Measurements from ENCODE around the gene ARHGAP44. TPM values are rescaled to one million over a fixed set of nuclear protein-coding genes. Genes with fewer than 3 reads are reported as not detected.

Gene ARHGAP44
- polyA plus RNA-seq, 3 donors: 2.2 to 5.1 (median 2.8) TPM

DNA sequence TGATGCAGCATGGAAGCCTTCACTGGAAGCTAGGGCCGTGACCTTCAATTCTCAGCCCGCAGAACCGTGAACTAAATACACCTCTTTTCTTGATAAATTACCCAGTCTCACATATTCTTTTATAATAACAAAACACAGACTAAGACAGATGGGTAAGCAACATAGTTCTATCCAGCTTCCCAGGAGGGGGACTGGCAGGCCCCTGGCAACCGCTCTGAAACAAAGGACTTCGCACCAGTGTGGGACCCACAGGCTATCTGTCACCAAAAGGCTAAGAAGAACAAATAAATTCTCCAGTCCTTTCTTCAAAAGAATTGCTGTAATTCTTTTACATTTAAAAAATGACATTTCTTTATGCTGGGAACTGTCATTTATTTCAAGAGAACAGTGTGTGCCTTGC lies 209.6 kb downstream of the ARHGAP44 start:
- WGBS, 3 donors: 91 to 98% (median 94%) methylated on average over 5 of the region's 5 CpGs

DNA sequence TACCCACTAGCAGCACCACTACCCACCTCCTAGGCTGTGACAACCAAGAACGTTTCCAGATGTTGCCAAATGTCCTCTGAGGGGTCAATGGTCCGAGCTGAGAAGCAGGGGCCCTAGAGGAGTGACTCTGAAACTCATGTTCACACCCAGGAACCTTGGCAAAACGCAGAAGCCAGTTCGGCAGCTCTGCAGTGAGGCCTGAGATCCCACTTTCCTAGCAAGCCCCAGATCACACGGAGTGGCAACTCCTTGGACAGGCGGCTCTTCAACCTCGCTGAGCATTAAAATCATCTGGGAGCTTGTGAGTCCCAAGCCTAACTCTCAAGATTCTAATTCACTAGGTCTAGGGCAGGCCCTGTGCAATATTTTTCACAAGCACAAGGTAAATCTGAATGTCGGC lies 211.3 kb downstream of the ARHGAP44 start:
- H3K27ac ChIP-seq (ENCODE audit: low read depth, low read length): no peak overlapping the region
- WGBS, 3 donors: 82 to 91% (median 87%) methylated on average over 8 of the region's 8 CpGs

More for the DNA sequence above, 209.6 kb downstream of the ARHGAP44 start:
- no peak overlapping the region for H3K27ac ChIP-seq (ENCODE audit: low read depth, low read length)

DNA sequence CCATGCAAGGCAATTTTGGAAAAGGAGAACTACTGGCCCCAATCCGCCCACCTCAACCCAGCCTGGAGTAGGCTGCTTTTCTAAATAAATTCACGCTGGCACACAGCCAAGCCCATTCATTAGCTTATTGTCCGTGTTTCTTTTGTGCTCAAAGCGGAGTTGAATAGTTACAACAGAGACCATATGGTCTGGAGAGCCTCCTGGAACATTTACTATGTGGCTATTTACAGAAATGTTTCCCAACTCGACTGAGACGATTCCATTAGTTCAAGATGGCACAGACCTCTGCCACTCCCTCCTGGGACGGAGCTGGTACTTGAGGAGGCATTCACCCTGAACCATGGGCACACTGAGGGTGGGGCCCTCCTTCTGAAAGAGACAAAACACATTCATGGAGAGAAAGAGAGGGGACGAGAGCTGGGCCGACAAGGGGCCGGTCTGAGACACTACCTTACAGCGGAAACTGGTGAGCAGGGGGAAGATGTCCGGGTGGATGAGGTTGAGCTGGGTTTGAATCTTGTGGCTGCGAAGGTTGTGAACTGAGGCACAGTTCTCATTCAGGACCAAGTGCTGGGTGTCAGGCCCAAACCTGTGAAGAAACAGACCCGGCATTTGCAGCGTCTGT lies 212.8 kb downstream of the ARHGAP44 start:
- H3K27ac ChIP-seq (ENCODE audit: low read depth, low read length): no peak overlapping the region
- 72 to 77% (median 74%) methylated on average over 15 of the region's 15 CpGs for WGBS, 3 donors

DNA sequence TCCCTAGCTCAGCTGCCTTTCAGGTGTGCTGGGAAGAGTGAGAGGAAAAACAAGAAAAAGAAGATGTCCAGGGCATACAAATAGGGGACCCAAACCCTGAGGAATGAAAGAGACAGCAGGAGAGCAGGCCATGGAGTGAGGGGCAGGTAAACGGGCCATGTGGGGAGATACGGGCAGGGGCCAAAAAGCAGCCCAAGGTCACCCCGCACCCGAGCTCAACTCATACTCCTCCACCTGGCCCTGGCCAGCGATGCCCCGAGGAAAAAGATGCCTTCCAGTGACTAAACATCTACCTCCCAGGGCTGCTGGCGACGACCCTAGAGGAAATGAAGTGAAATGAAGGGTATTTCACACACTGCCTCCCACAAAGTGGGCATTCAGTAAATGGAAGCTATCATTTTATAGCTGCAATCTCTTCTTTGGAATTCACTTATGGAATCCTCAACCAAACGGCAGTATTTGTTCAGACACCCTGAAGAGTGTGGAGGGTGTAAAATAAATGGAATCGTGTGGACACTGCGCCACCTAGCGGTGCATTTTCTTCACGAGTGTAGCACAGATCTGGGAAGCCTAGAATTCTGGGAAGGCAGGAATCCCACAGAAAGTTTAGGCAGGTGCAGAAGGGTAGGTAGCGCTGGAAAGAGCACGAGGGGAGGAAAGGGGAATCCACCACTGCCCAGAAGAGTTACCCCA lies 213.6 kb downstream of the ARHGAP44 start:
- 40 to 49% (median 49%) methylated on average over 15 of the region's 15 CpGs for WGBS, 3 donors
- no peak overlapping the region for H3K27ac ChIP-seq (ENCODE audit: low read depth, low read length)

GRCh38 chr17:13003454-13003851 lies 214.2 kb downstream of the ARHGAP44 start:
- 80 to 83% (median 80%) methylated on average over 7 to 9 of the region's 9 CpGs for WGBS, 3 donors
- no peak overlapping the region for H3K27ac ChIP-seq (ENCODE audit: low read depth, low read length)

DNA sequence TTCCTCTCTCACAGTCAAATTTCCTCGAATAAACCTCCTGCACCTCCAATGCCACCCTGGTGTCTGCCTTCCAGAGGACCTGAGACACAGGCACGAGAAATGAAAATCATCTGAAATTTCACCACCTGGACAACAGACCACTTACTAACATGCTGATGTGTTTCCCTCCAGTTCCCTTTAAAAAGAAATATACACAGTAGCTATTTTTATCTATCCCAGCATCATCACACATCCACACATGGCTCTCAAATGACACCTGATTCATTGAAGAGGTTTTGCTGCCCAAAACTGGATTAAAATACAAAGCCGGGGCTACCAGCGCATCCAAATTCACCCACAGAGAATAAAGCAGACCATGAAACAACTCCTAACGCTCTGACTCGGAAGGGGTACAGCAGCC lies 214.6 kb downstream of the ARHGAP44 start:
- WGBS, 3 donors: 89 to 93% (median 91%) methylated on average over 6 of the region's 6 CpGs
- H3K27ac ChIP-seq (ENCODE audit: low read depth, low read length): no peak overlapping the region

GRCh38 chr17:13004336-13004735 lies 215.0 kb downstream of the ARHGAP44 start:
- WGBS, 3 donors: 70 to 85% (median 78%) methylated on average over 4 of the region's 4 CpGs
- no peak overlapping the region for H3K27ac ChIP-seq (ENCODE audit: low read depth, low read length)

DNA sequence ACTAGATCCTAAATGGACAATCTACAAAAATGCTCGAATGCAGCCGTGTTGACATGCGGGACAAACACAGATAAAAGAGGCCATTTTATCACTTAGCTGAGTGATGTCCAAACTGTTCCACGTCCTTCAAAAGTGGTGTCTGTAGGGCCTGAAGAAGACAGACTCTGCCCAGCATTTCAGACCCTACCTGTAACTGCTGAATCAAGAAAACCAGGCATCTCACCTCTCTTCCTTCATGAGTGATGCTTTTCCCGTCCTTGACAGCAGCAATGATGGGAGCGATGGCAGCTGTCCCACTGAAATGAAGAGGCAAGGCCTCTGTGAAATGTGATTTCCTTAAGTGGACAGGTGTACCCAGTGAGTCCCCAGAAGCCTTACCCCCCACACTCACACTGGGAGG lies 216.2 kb downstream of the ARHGAP44 start:
- 84 to 93% (median 90%) methylated on average over 6 of the region's 6 CpGs for WGBS, 3 donors
- no peak overlapping the region for H3K27ac ChIP-seq (ENCODE audit: low read depth, low read length)

DNA sequence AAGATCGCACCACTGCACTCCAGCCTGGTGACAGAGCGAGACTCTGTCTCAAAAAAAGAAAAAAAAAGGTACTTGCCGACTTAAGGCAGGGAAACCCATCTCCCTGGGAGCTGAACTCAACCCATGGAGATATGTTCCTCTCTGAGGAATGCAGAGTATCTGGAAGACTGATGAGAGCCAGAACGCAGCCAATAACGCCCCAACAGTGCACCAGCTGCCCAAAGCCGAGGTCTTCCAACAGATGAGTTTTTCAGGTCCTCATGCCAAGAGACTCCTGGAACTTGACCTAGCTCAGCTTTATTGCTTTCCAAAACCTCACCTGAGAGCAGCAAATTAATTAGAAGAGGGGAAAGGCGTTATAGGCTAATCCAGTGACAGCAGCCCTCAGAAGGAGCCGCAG lies 219.2 kb downstream of the ARHGAP44 start:
- no peak overlapping the region for H3K27ac ChIP-seq (ENCODE audit: low read depth, low read length)
- WGBS, 3 donors: 89 to 94% (median 93%) methylated on average over 8 of the region's 8 CpGs

- H3K27ac ChIP-seq (ENCODE audit: low read depth, low read length): no peak overlapping the region
- WGBS, 3 donors: 70 to 89% (median 75%) methylated on average over 7 of the region's 7 CpGs
Observed at GRCh38 chr17:13010959-13011358, 221.7 kb downstream of the ARHGAP44 start.

DNA sequence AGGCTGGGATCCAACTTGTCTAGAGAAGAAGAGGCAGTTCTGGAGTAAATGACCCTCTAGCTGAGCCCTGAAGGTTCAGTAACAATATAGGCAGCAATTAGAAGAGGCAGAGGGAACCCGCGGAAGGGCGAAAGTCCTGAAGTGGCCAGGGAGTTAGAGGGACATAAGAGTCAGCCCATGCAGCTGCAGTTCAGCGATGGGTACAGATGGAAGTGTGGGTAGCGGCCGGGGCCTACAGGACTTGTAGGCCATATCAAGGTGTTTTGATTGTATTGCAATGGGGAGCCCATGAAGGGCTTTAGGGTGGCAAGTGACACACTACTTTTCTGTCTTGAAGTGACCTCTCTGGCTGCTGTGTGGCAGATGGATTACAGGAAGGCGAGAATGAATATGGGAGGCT lies 225.5 kb downstream of the ARHGAP44 start:
- no peak overlapping the region for H3K27ac ChIP-seq (ENCODE audit: low read depth, low read length)
- WGBS, 3 donors: 88 to 95% (median 91%) methylated on average over 7 of the region's 7 CpGs

DNA sequence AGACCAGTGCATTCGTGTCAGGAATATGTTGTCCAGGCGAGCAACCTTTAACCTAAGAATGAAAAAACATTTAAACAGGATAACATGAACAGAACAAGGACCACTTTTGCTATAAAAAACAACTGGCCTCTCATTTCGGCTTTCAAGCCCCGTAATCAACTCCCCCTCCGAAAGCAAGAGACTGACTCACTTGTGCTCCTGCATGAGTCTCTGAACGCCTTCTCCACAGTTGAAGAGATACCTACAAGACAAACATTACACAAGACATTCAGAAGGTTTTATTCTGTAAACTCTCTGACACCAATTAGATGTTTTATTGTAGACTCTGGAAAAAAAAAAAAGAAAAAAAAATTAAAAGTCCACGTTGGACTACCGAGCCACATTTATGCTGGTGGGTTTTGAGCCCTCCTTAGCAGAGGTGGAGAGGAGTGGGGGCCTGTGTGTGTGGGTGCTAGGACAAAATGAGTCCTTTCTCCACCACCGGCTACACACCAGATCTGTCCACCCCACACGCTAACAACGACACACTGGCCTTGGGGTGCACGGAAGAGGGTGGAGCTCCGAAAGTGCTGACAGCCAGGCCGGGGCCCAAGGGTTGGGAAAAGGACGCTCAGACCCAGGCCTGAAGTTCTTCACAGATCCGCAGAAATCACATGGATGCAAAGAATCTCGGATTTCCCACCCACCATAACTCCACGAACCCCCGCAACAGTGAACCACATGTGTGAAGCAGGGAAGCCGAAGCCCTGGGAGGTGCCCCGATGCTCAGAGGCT lies 227.8 kb downstream of the ARHGAP44 start:
- no peak overlapping the region for H3K27ac ChIP-seq (ENCODE audit: low read depth, low read length)
- WGBS, 3 donors: 13 to 20% (median 19%) methylated on average over 21 of the region's 21 CpGs

DNA sequence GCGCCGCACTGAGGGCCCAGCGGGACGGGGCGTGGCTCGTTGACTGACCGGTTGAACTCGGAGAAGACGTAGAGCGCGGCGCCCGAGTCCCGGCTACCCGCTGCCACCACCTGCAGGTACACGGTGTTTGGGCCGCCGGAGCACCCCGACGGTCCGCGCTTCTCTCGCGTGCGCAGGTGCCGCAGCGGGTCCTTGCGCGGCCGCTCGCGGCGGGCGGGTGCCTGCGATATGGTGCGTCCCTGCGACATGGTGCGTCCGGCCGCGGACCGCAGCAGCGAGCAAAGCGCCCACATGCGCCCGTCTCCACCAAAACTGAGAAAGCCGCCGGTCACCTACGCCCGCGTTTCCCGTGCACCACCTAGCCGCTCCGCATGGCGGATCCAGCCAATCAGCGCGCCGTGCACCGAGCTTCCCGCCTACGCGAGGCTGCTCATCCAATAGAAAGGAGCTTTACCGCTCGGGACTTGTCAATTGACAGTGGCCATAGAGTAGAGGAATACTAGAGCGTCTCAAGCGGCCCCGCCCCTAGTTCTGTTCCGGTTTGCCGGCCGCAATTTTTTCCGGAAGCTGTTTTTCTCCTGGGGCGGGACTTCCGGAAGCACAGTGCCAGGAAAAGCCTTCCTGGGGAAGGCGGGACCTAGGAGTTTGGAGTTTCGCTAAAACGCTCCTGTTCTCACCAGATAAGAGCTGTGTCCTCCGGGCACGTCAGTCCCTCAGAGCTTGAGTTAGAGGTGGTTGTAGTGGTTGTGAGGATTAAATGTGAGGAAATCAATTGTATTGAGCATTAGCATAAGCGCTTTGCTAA lies 228.6 kb downstream of the ARHGAP44 start, which contains the start of gene ELAC2:
Gene ELAC2 (minus strand): TSS at position 373 of the 805 bp plus-strand sequence. CDS start 80 bp downstream, at position 293.
- 0 to 1% (median 0%) methylated on average over 77 to 79 of the region's 79 CpGs for WGBS, 3 donors
- no peak within 1 kb of the TSS for H3K27ac ChIP-seq (ENCODE audit: low read depth, low read length)

GRCh38 chr17:13024016-13024415 lies 234.7 kb downstream of the ARHGAP44 start:
- 55 to 69% (median 68%) methylated on average over 6 of the region's 6 CpGs for WGBS, 3 donors

DNA sequence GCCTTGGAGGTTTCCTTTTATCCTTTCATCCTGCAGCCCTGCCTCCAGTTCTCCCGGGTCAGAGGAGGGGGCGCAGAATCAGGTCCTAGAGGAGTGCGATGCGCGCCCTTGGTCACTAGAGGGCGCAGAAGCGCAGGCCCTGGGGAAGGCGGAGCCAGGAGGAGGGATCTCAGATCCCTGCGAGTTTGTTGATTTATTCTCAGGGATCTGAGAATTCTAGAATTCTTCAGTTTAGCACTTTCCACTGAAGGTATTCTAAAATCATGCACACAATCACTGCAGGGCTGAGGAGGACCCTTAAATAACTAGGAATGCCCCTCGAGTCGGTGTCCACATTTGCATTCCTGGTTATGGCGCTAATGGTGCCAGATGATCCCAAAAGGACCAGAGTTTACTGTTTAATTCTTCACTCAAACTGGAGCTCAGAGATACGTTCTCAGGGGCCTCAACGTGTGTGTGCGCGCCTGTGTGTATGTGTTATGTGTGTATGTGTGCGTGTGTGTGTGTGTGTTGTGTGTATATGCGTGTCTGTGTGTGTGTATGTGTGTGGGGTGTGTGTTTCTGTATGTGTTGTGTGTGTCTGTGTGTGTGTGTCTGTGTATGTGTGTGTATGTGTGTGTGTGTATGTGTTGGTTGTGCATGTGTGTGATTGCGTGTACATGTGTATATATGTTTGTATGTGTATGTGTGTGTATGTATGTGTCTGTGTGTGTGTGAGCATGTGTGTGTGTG lies 235.4 kb downstream of the ARHGAP44 start:
- 25 to 30% (median 26%) methylated on average over 19 of the region's 19 CpGs for WGBS, 3 donors
- H3K27ac ChIP-seq (ENCODE audit: low read depth, low read length): no peak overlapping the region

More at GRCh38 chr17:13024016-13024415, 234.7 kb downstream of the ARHGAP44 start:
- no peak overlapping the region for H3K27ac ChIP-seq (ENCODE audit: low read depth, low read length)

DNA sequence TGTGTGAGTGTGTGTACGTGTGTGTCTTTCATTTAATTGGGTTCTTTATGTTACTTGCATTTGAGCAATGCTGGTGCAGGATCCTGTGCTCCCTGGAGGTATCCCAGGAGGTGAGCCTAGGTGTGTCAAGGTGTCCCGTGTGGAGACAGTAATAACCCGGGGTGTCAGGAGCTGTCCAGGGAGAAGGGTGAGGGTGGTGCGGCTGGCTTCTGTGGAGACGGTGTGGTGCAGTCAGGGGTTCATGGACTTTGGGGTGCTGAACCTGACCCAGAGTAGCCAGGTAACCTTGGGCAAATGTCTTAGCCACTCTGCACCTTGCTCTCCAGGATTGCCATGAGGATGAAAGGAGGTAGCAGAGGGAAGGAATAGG lies 235.9 kb downstream of the ARHGAP44 start:
- no peak overlapping the region for H3K27ac ChIP-seq (ENCODE audit: low read depth, low read length)
- WGBS, 3 donors: 69 to 78% (median 70%) methylated on average over 5 of the region's 5 CpGs

- H3K27ac ChIP-seq (ENCODE audit: low read depth, low read length): no peak overlapping the region
Observed at GRCh38 chr17:13025687-13026086, 236.4 kb downstream of the ARHGAP44 start.

GRCh38 chr17:13027246-13027645 lies 237.9 kb downstream of the ARHGAP44 start:
- 85 to 90% (median 86%) methylated on average over 5 of the region's 5 CpGs for WGBS, 3 donors

More at GRCh38 chr17:13027246-13027645, 237.9 kb downstream of the ARHGAP44 start:
- H3K27ac ChIP-seq (ENCODE audit: low read depth, low read length): no peak overlapping the region
